Mesenchymal stem cell (in vitro differentiated cells and primary cell): Measurements from ENCODE around the gene FOXA1.

Source experiments
- DNase-seq: peaks from one replicate; pipeline ENCODE4 v3.0.0-alpha.2; 2013
- H2AFZ ChIP-seq: one replicate; pipeline ENCODE4 v1.6.1; 2013; ENCODE audit warnings: low read depth, mild to moderate bottlenecking, control low read depth, inconsistent platforms, low read length, moderate library complexity
- H2AK5ac ChIP-seq: 2 replicates; pipeline ENCODE4 v1.6.1; 2013; ENCODE audit warnings: low read length, moderate library complexity, mild to moderate bottlenecking, inconsistent platforms; ENCODE audit not compliant: severe bottlenecking
- H2BK120ac ChIP-seq: one replicate; pipeline ENCODE4 v1.6.1; 2013; ENCODE audit warnings: low read depth, mild to moderate bottlenecking, inconsistent platforms, low read length, moderate library complexity
- H2BK12ac ChIP-seq, 2 experiments: one replicate each; pipeline ENCODE4 v1.6.1; 2013; ENCODE audit warnings: inconsistent platforms in 2 of 2, low read length in 2 of 2, mild to moderate bottlenecking in 2 of 2, moderate library complexity in 2 of 2, control low read depth in 1 of 2
- H2BK15ac ChIP-seq: one replicate; pipeline ENCODE4 v1.6.1; 2013; ENCODE audit warnings: mild to moderate bottlenecking, low read depth, inconsistent platforms; ENCODE audit not compliant: poor library complexity, severe bottlenecking
- H2BK5ac ChIP-seq: 2 replicates; pipeline ENCODE4 v1.6.1; 2013; ENCODE audit warnings: low read depth, mild to moderate bottlenecking, low read length, control low read depth, inconsistent platforms; ENCODE audit not compliant: poor library complexity, severe bottlenecking
- H3K14ac ChIP-seq, 2 experiments: one replicate each; pipeline ENCODE4 v1.6.1; 2013; ENCODE audit warnings: inconsistent platforms in 2 of 2, low read length in 2 of 2, control low read depth in 1 of 2, mild to moderate bottlenecking in 1 of 2, moderate library complexity in 1 of 2
- H3K18ac ChIP-seq, 2 experiments: one replicate each; pipeline ENCODE4 v1.6.1; 2013; ENCODE audit warnings: inconsistent platforms in 2 of 2, low read length in 2 of 2, control low read depth in 1 of 2, low read depth in 1 of 2, mild to moderate bottlenecking in 1 of 2
- H3K23ac ChIP-seq, 2 experiments: one replicate each; pipeline ENCODE4 v1.6.1; 2013; ENCODE audit warnings: inconsistent platforms in 2 of 2, low read length in 2 of 2, mild to moderate bottlenecking in 2 of 2, moderate library complexity in 2 of 2, control low read depth in 1 of 2
- H3K27ac ChIP-seq: 2 replicates; pipeline ENCODE4 v1.5.1; 2013; ENCODE audit warnings: mild to moderate bottlenecking, moderate library complexity, low read length, control low read depth, inconsistent platforms; ENCODE audit not compliant: poor library complexity, severe bottlenecking
- H3K27me3 ChIP-seq, 2 experiments: 2 replicates each; pipeline versions ENCODE4 v1.6.1 to v1.7.0; 2013; ENCODE audit warnings: low read length in 2 of 2, mild to moderate bottlenecking in 2 of 2, moderate library complexity in 2 of 2, control low read depth in 1 of 2, inconsistent platforms in 1 of 2; ENCODE audit not compliant: control insufficient read depth in 1 of 2, insufficient read depth in 1 of 2
- H3K36me3 ChIP-seq, 2 experiments: 2 replicates each; pipeline versions ENCODE4 v1.6.1 to v1.7.0; 2013; ENCODE audit warnings: low read length in 2 of 2, control low read depth in 1 of 2, inconsistent platforms in 1 of 2, low read depth in 1 of 2, mild to moderate bottlenecking in 1 of 2; ENCODE audit not compliant: insufficient read depth in 2 of 2, control insufficient read depth in 1 of 2
- H3K4ac ChIP-seq, 2 experiments: one replicate each; pipeline ENCODE4 v1.6.1; 2013; ENCODE audit warnings: inconsistent platforms in 2 of 2, low read length in 2 of 2, mild to moderate bottlenecking in 2 of 2, moderate library complexity in 2 of 2, control low read depth in 1 of 2, low read depth in 1 of 2
- H3K4me1 ChIP-seq: 2 replicates; pipeline ENCODE4 v1.6.1; 2013; ENCODE audit warnings: low read depth, low read length, control low read depth; ENCODE audit not compliant: control insufficient read depth, insufficient read depth
- H3K4me2 ChIP-seq: 2 replicates; pipeline ENCODE4 v1.6.1; 2013; ENCODE audit warnings: low read length, mild to moderate bottlenecking, inconsistent platforms; ENCODE audit not compliant: poor library complexity, severe bottlenecking
- H3K4me3 ChIP-seq, 2 experiments: 2 replicates each; pipeline versions ENCODE4 v1.5.1 to v1.7.0; 2013; ENCODE audit warnings: low read length in 2 of 2, mild to moderate bottlenecking in 2 of 2, control low read depth in 1 of 2, low read depth in 1 of 2; ENCODE audit not compliant: insufficient read depth in 1 of 2
- H3K79me1 ChIP-seq: replicated peaks from 2 replicates; pipeline ENCODE4 v1.6.1; 2013; ENCODE audit warnings: mild to moderate bottlenecking, control low read depth, low read length, inconsistent platforms; ENCODE audit not compliant: poor library complexity, severe bottlenecking
- H3K9ac ChIP-seq: 2 replicates; pipeline ENCODE4 v1.7.0; 2013; ENCODE audit warnings: mild to moderate bottlenecking, low read length, moderate library complexity
- H3K9me3 ChIP-seq: 2 replicates; pipeline ENCODE4 v1.7.0; 2013; ENCODE audit warnings: mild to moderate bottlenecking, low read length; ENCODE audit not compliant: control insufficient read depth
- H4K8ac ChIP-seq: one replicate; pipeline ENCODE4 v1.6.1; 2013; ENCODE audit warnings: inconsistent platforms, mild to moderate bottlenecking, low read length, moderate library complexity
- H4K91ac ChIP-seq: one replicate; pipeline ENCODE4 v1.6.1; 2013; ENCODE audit warnings: mild to moderate bottlenecking, low read length, inconsistent platforms
- WGBS: methylation state at CpG from one replicate; pipeline ENCODE4 v1.1.7; 2013; ENCODE audit warnings: mixed read lengths; 5-methylcytosine and 5-hydroxymethylcytosine counted together

The FOXA1 gene

DNA sequence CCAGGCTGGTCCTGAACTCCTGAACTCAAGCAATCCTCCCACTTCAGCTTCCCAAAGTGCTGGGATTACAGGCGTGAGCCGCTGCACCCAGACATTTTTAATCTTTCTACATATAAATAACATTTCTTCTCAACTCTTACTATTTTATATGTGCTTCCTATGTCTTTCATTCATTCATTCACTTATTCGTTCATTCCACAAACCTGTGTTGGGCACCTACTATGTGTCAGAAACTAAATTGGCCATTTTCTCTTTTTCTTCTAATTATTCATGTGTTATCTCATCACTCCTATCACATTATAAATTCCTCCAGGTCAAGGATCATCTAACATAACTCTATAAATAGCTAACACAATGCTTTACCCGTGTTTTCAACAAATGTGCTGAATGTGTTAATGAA, 23.7 kb downstream of the FOXA1 start:
- Histone ChIP-seq H2BK5ac (no peak overlapping the region), H2AFZ (no peak overlapping the region), H2AK5ac (no peak overlapping the region), H3K14ac (no peak overlapping the region), H3K4ac (no peak overlapping the region), H3K4me2 (no peak overlapping the region), H3K18ac (no peak overlapping the region), H3K23ac (no peak overlapping the region), H4K8ac (no peak overlapping the region), H3K4me3 (no peak overlapping the region), H2BK120ac (no peak overlapping the region), H3K79me1 (no peaks in the 10 kb centered on the region), H4K91ac (no peak overlapping the region), H2BK15ac (no peak overlapping the region), H3K27ac (no peak overlapping the region), H2BK12ac (no peak overlapping the region), H3K4me1 (no peaks in the 10 kb centered on the region), H3K36me3 (no peaks in the 10 kb centered on the region), H3K27me3 (no peaks in the 10 kb centered on the region), H3K9me3 (no peaks in the 10 kb centered on the region), H3K9ac (no peak overlapping the region)
- no peak for DNase-seq
- WGBS: 97% methylated on average over 3 of the region's 4 CpGs

DNA sequence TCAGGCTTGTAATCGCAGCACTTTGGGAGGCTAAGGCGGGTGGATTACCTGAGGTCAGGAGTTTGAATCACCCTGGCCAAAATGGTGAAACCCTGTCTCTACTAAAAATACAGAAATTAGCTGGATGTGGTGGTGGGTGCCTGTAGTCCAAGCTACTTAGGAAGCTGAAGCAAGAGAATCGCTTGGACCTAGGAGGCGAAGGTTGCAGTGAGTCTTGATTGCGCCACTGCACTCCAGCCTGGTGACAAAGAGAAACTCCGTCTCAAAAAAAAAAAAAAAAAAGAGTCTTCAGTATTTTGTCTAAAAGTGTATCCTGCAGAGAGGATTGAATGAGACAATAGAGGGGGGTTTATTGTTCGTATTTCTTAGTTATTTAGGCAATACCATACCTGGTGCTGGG, 25.3 kb downstream of the FOXA1 start:
- Histone ChIP-seq H2AK5ac (no peak overlapping the region), H2BK5ac (no peak overlapping the region), H3K79me1 (no peaks in the 10 kb centered on the region), H2AFZ (no peak overlapping the region), H2BK12ac (no peak overlapping the region), H4K8ac (no peak overlapping the region), H2BK120ac (no peak overlapping the region), H2BK15ac (no peak overlapping the region), H3K23ac (no peak overlapping the region), H3K14ac (no peak overlapping the region), H3K27me3 (no peaks in the 10 kb centered on the region), H3K4me3 (no peak overlapping the region), H3K9ac (no peak overlapping the region), H3K9me3 (no peaks in the 10 kb centered on the region), H3K18ac (no peak overlapping the region), H3K36me3 (no peaks in the 10 kb centered on the region), H4K91ac (no peak overlapping the region), H3K27ac (no peak overlapping the region), H3K4me1 (no peaks in the 10 kb centered on the region), H3K4ac (no peak overlapping the region), H3K4me2 (no peak overlapping the region)
- 93% methylated on average over 7 of the region's 7 CpGs for WGBS
- no peak for DNase-seq

DNA sequence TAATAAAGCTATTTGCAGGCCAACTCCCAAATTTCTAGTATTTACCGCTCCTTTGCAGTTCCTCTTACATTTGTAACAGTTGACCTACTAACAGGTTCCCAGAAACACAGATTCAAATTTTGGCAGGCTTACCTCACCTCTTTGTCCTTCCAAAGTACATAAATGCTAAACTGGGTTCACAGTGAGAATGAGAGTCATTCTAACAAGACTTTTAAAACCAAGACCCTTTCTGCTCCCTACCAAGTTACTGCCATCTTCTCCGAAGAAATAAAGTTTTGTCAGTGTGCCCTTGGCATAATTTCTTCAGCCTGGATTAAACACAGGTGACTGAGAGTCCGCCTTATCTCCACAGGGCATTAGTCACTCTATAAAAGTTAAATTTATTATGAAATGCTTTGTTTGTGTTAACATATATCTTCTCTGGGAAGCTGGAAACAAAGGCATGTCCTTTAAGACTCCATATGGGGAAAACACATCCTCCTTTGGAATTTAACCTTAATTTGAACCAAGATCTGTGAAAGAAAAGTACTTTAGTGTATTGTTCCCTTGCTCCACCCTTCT, 28.2 kb downstream of the FOXA1 start:
- Histone ChIP-seq H4K8ac (no peak overlapping the region), H2BK12ac (no peak overlapping the region), H3K4me1 (no peaks in the 10 kb centered on the region), H3K4me3 (no peak overlapping the region), H2AFZ (no peak overlapping the region), H3K36me3 (no peaks in the 10 kb centered on the region), H3K9me3 (no peaks in the 10 kb centered on the region), H3K23ac (no peak overlapping the region), H3K14ac (no peak overlapping the region), H3K27ac (no peak overlapping the region), H3K4me2 (no peak overlapping the region), H3K18ac (no peak overlapping the region), H2BK5ac (no peak overlapping the region), H4K91ac (no peak overlapping the region), H3K79me1 (no peaks in the 10 kb centered on the region), H3K4ac (no peak overlapping the region), H2BK120ac (no peak overlapping the region), H2AK5ac (no peak overlapping the region), H3K9ac (no peak overlapping the region), H2BK15ac (no peak overlapping the region), H3K27me3 (no peaks in the 10 kb centered on the region)
- DNase-seq: no peak
- WGBS: 0% methylated on average over 2 of the region's 3 CpGs

DNA sequence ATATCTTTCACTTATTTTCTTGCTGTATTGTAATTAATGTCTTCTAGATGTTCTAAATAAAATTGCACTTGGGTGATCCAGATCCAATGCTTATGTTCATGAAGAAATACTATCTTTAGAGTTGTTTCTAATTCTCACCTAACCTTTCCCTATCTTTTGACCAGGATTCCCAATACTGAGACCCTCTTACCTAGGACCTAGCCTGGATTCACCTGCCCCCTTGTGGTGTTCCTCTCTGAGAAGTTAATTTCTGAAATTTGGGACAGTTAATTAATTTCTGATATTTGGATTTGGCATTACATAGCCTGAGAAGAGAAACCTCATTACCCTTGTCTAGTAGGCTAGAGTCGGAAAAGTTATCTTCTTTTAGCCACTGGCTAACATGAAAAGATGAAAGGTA, 29.5 kb downstream of the FOXA1 start:
- no peaks in the 10 kb centered on the region for H3K36me3 ChIP-seq
- no peak overlapping the region for H3K4me2 ChIP-seq
- DNase-seq: no peak
- 100% methylated on average over 1 of the region's 1 CpG for WGBS
- H3K4me1 ChIP-seq: no peaks in the 10 kb centered on the region
- H3K14ac ChIP-seq: no peak overlapping the region
- no peak overlapping the region for H4K91ac ChIP-seq
- H2BK15ac ChIP-seq: no peak overlapping the region
- no peak overlapping the region for H2BK120ac ChIP-seq
- no peak overlapping the region for H3K18ac ChIP-seq
- H3K23ac ChIP-seq: no peak overlapping the region
- H2BK12ac ChIP-seq: no peak overlapping the region
- no peak overlapping the region for H3K27ac ChIP-seq
- H2BK5ac ChIP-seq: no peak overlapping the region
- H3K9ac ChIP-seq: no peak overlapping the region
- no peaks in the 10 kb centered on the region for H3K9me3 ChIP-seq
- H3K4me3 ChIP-seq: no peak overlapping the region
- H3K79me1 ChIP-seq: no peaks in the 10 kb centered on the region
- no peaks in the 10 kb centered on the region for H3K27me3 ChIP-seq
- H2AK5ac ChIP-seq: no peak overlapping the region
- no peak overlapping the region for H2AFZ ChIP-seq
- no peak overlapping the region for H4K8ac ChIP-seq
- H3K4ac ChIP-seq: no peak overlapping the region
